ENCODE data around the gene PTPRN2.
A peak's percentile ranks its signal among the peaks of the same experiment; 100 is the strongest.

Gene PTPRN2

GRCh38 chr7:158555034-158555520, 32.5 kb downstream of the PTPRN2 start:
- no CpG with 5 or more reads among the region's 18 CpGs for WGBS, 2 donors (ENCODE audit: extremely low coverage in 2 of 2, insufficient read length in 2 of 2, insufficient replicate concordance in 1 of 2)
- no peak overlapping the region for H3K4me3 ChIP-seq (ENCODE audit: low read length in 2 of 2)
- peaks cover 0 to 2% (median 0%) of the 10 kb centered on the region in 3 experiments for H3K27me3 ChIP-seq (ENCODE audit: control insufficient read depth in 3 of 3, insufficient read depth in 3 of 3, low read depth in 1 of 3, low read length in 3 of 3)
- H2AK5ac ChIP-seq (ENCODE audit: low read depth, low read length), result no peak overlapping the region
- no peaks in the 10 kb centered on the region for H3K36me3 ChIP-seq (replicated peaks in 1 of 2; ENCODE audit: control insufficient read depth in 2 of 2, insufficient read depth in 2 of 2, low read length in 2 of 2)
- no peak overlapping the region for H4K91ac ChIP-seq (ENCODE audit: low read depth, low read length, poor library complexity)
- no peak overlapping the region for H3K4ac ChIP-seq (ENCODE audit: low read length)
- H3K79me1 ChIP-seq (ENCODE audit: low read depth, low read length), result no peaks in the 10 kb centered on the region
- no peak overlapping the region for H2BK5ac ChIP-seq (ENCODE audit: low read length)
- H2BK15ac ChIP-seq (ENCODE audit: low read length), result no peak overlapping the region
- H4K8ac ChIP-seq (ENCODE audit: low read depth, low read length), result no peak overlapping the region
- H3K4me1 ChIP-seq (ENCODE audit: control insufficient read depth in 2 of 2, insufficient read depth in 1 of 2, low read depth in 1 of 2, low read length in 2 of 2), result peaks cover 0 to 6% of the 10 kb centered on the region in 2 donors
- H3K18ac ChIP-seq (ENCODE audit: low read length), result no peak overlapping the region
- no peak overlapping the region for H2BK120ac ChIP-seq (ENCODE audit: low read depth, low read length)
- DNase-seq (ENCODE audit: low spot score), result no peak
- H3K9ac ChIP-seq (ENCODE audit: low read depth, low read length, poor library complexity), result no peak overlapping the region
- H2BK12ac ChIP-seq (ENCODE audit: low read length), result no peak overlapping the region
- H3K14ac ChIP-seq (ENCODE audit: low read length), result no peak overlapping the region
- no peak overlapping the region for H3K27ac ChIP-seq (replicated peaks; ENCODE audit: low read length)
- H2AFZ ChIP-seq (ENCODE audit: low read length), result no peak overlapping the region
- H3K23ac ChIP-seq (ENCODE audit: low read depth, low read length, poor library complexity), result peak overlapping the region; percentile 75
- no peak overlapping the region for H3K4me2 ChIP-seq (ENCODE audit: insufficient read depth, low read length, poor library complexity, severe bottlenecking)
- H3K9me3 ChIP-seq (replicated peaks in 1 of 2; ENCODE audit: control insufficient read depth in 2 of 2, insufficient read depth in 1 of 2, low read depth in 1 of 2, low read length in 2 of 2), result no peaks in the 10 kb centered on the region

- H3K9ac ChIP-seq (ENCODE audit: low read depth, low read length, poor library complexity), result no peak overlapping the region
- H3K79me1 ChIP-seq (ENCODE audit: low read depth, low read length), result no peaks in the 10 kb centered on the region
- no peaks in the 10 kb centered on the region for H3K27me3 ChIP-seq (ENCODE audit: control insufficient read depth in 3 of 3, insufficient read depth in 3 of 3, low read depth in 1 of 3, low read length in 3 of 3)
- H3K9me3 ChIP-seq (replicated peaks in 1 of 2; ENCODE audit: control insufficient read depth in 2 of 2, insufficient read depth in 1 of 2, low read depth in 1 of 2, low read length in 2 of 2), result no peaks in the 10 kb centered on the region
- no peak overlapping the region for H4K8ac ChIP-seq (ENCODE audit: low read depth, low read length)
- H3K18ac ChIP-seq (ENCODE audit: low read length), result peak overlapping the region; percentile 79
- peak overlapping the region; percentile 20 for H3K27ac ChIP-seq (replicated peaks; ENCODE audit: low read length)
- DNase-seq (ENCODE audit: low spot score), result no peak
- no peaks in the 10 kb centered on the region for H3K36me3 ChIP-seq (replicated peaks in 1 of 2; ENCODE audit: control insufficient read depth in 2 of 2, insufficient read depth in 2 of 2, low read length in 2 of 2)
- no peak overlapping the region for H2BK120ac ChIP-seq (ENCODE audit: low read depth, low read length)
- H3K14ac ChIP-seq (ENCODE audit: low read length), result peak overlapping the region; percentile 10
- H3K4me3 ChIP-seq (ENCODE audit: low read length in 2 of 2), result peak overlapping the region in 1 of 2 donors; percentile 18
- H2BK12ac ChIP-seq (ENCODE audit: low read length), result peak overlapping the region; percentile 60
- no peak overlapping the region for H3K4me2 ChIP-seq (ENCODE audit: insufficient read depth, low read length, poor library complexity, severe bottlenecking)
- no peak overlapping the region for H3K4ac ChIP-seq (ENCODE audit: low read length)
- H3K4me1 ChIP-seq (ENCODE audit: control insufficient read depth in 2 of 2, insufficient read depth in 1 of 2, low read depth in 1 of 2, low read length in 2 of 2), result peaks cover 0 to 13% of the 10 kb centered on the region in 2 donors
- H3K23ac ChIP-seq (ENCODE audit: low read depth, low read length, poor library complexity), result peak overlapping the region; percentile 26
- H2BK15ac ChIP-seq (ENCODE audit: low read length), result peak overlapping the region; percentile 84
- no CpG with 5 or more reads among the region's 12 CpGs for WGBS, 2 donors (ENCODE audit: extremely low coverage in 2 of 2, insufficient read length in 2 of 2, insufficient replicate concordance in 1 of 2)
- no peak overlapping the region for H2BK5ac ChIP-seq (ENCODE audit: low read length)
- H2AFZ ChIP-seq (ENCODE audit: low read length), result no peak overlapping the region
- H4K91ac ChIP-seq (ENCODE audit: low read depth, low read length, poor library complexity), result no peak overlapping the region
- H2AK5ac ChIP-seq (ENCODE audit: low read depth, low read length), result no peak overlapping the region
Measured at GRCh38 chr7:158550886-158551452, 36.7 kb downstream of the PTPRN2 start.

- no peak overlapping the region for H3K27ac ChIP-seq (replicated peaks; ENCODE audit: low read length)
Measured at GRCh38 chr7:158550394-158550700, 37.3 kb downstream of the PTPRN2 start.

GRCh38 chr7:158549616-158550393, 37.8 kb downstream of the PTPRN2 start:
- peaks cover 0 to 13% of the 10 kb centered on the region in 2 donors for H3K4me1 ChIP-seq (ENCODE audit: control insufficient read depth in 2 of 2, insufficient read depth in 1 of 2, low read depth in 1 of 2, low read length in 2 of 2)
- no peak overlapping the region for H2BK120ac ChIP-seq (ENCODE audit: low read depth, low read length)
- no CpG with 5 or more reads among the region's 36 CpGs for WGBS, 2 donors (ENCODE audit: extremely low coverage in 2 of 2, insufficient read length in 2 of 2, insufficient replicate concordance in 1 of 2)
- peak overlapping the region; percentile 68 for H3K23ac ChIP-seq (ENCODE audit: low read depth, low read length, poor library complexity)
- H3K9me3 ChIP-seq (replicated peaks in 1 of 2; ENCODE audit: control insufficient read depth in 2 of 2, insufficient read depth in 1 of 2, low read depth in 1 of 2, low read length in 2 of 2), result no peaks in the 10 kb centered on the region
- no peak overlapping the region for H3K4me3 ChIP-seq (ENCODE audit: low read length in 2 of 2)
- peak overlapping the region; percentile 86 for H3K18ac ChIP-seq (ENCODE audit: low read length)
- H2BK12ac ChIP-seq (ENCODE audit: low read length), result no peak overlapping the region
- no peak overlapping the region for H3K27ac ChIP-seq (replicated peaks; ENCODE audit: low read length)
- H3K4me2 ChIP-seq (ENCODE audit: insufficient read depth, low read length, poor library complexity, severe bottlenecking), result no peak overlapping the region
- DNase-seq (ENCODE audit: low spot score), result no peak
- no peak overlapping the region for H3K4ac ChIP-seq (ENCODE audit: low read length)
- peak overlapping the region; percentile 39 for H2BK5ac ChIP-seq (ENCODE audit: low read length)
- H2BK15ac ChIP-seq (ENCODE audit: low read length), result peak overlapping the region; percentile 11
- H4K8ac ChIP-seq (ENCODE audit: low read depth, low read length), result no peak overlapping the region
- H3K36me3 ChIP-seq (replicated peaks in 1 of 2; ENCODE audit: control insufficient read depth in 2 of 2, insufficient read depth in 2 of 2, low read length in 2 of 2), result no peaks in the 10 kb centered on the region
- no peaks in the 10 kb centered on the region for H3K27me3 ChIP-seq (ENCODE audit: control insufficient read depth in 3 of 3, insufficient read depth in 3 of 3, low read depth in 1 of 3, low read length in 3 of 3)
- peak overlapping the region; percentile 40 for H2AFZ ChIP-seq (ENCODE audit: low read length)
- peak overlapping the region; percentile 25 for H3K9ac ChIP-seq (ENCODE audit: low read depth, low read length, poor library complexity)
- H4K91ac ChIP-seq (ENCODE audit: low read depth, low read length, poor library complexity), result no peak overlapping the region
- no peak overlapping the region for H3K14ac ChIP-seq (ENCODE audit: low read length)
- H2AK5ac ChIP-seq (ENCODE audit: low read depth, low read length), result peak overlapping the region; percentile 44
- H3K79me1 ChIP-seq (ENCODE audit: low read depth, low read length), result no peaks in the 10 kb centered on the region

More at GRCh38 chr7:158550394-158550700, 37.3 kb downstream of the PTPRN2 start:
- no CpG with 5 or more reads among the region's 7 CpGs for WGBS, 2 donors (ENCODE audit: extremely low coverage in 2 of 2, insufficient read length in 2 of 2, insufficient replicate concordance in 1 of 2)
- no peaks in the 10 kb centered on the region for H3K9me3 ChIP-seq (replicated peaks in 1 of 2; ENCODE audit: control insufficient read depth in 2 of 2, insufficient read depth in 1 of 2, low read depth in 1 of 2, low read length in 2 of 2)
- no peak for DNase-seq (ENCODE audit: low spot score)
- no peaks in the 10 kb centered on the region for H3K79me1 ChIP-seq (ENCODE audit: low read depth, low read length)
- no peak overlapping the region for H3K4me2 ChIP-seq (ENCODE audit: insufficient read depth, low read length, poor library complexity, severe bottlenecking)
- H3K14ac ChIP-seq (ENCODE audit: low read length), result no peak overlapping the region
- no peak overlapping the region for H2BK120ac ChIP-seq (ENCODE audit: low read depth, low read length)
- no peak overlapping the region for H4K8ac ChIP-seq (ENCODE audit: low read depth, low read length)
- no peak overlapping the region for H3K4ac ChIP-seq (ENCODE audit: low read length)
- no peak overlapping the region for H2BK12ac ChIP-seq (ENCODE audit: low read length)
- H3K4me3 ChIP-seq (ENCODE audit: low read length in 2 of 2), result no peak overlapping the region
- H4K91ac ChIP-seq (ENCODE audit: low read depth, low read length, poor library complexity), result no peak overlapping the region
- no peak overlapping the region for H2AFZ ChIP-seq (ENCODE audit: low read length)
- no peak overlapping the region for H3K9ac ChIP-seq (ENCODE audit: low read depth, low read length, poor library complexity)
- H3K23ac ChIP-seq (ENCODE audit: low read depth, low read length, poor library complexity), result peak overlapping the region; percentile 68
- H2BK5ac ChIP-seq (ENCODE audit: low read length), result peak overlapping the region; percentile 39
- peaks cover 0 to 13% of the 10 kb centered on the region in 2 donors for H3K4me1 ChIP-seq (ENCODE audit: control insufficient read depth in 2 of 2, insufficient read depth in 1 of 2, low read depth in 1 of 2, low read length in 2 of 2)
- peak overlapping the region; percentile 44 for H2AK5ac ChIP-seq (ENCODE audit: low read depth, low read length)
- no peaks in the 10 kb centered on the region for H3K27me3 ChIP-seq (ENCODE audit: control insufficient read depth in 3 of 3, insufficient read depth in 3 of 3, low read depth in 1 of 3, low read length in 3 of 3)
- no peak overlapping the region for H2BK15ac ChIP-seq (ENCODE audit: low read length)
- no peaks in the 10 kb centered on the region for H3K36me3 ChIP-seq (replicated peaks in 1 of 2; ENCODE audit: control insufficient read depth in 2 of 2, insufficient read depth in 2 of 2, low read length in 2 of 2)
- H3K18ac ChIP-seq (ENCODE audit: low read length), result peak overlapping the region; percentile 86
